ENCODE measurements around the gene SPEF1.

SPEF1 gene

GRCh38 chr20:3820901-3821727, 39.9 kb upstream of the SPEF1 start:
- peak overlapping the region; percentile 91 for H3K4me3 ChIP-seq (ENCODE audit: low read length)
- no peak for TF ChIP-seq CTCF (conservative IDR thresholded peaks at IDR 0.05; ENCODE audit: low read length)
- no peak for DNase-seq (ENCODE audit: low read depth)

GRCh38 chr20:3820048-3820900, 39.0 kb upstream of the SPEF1 start, which contains the start of gene AP5S1:
TSS of gene AP5S1 (plus strand) at chr20:3820547. CDS start at chr20:3822118, 1,571 bp downstream.
- DNase-seq (ENCODE audit: low read depth) = peak; percentile 95
- TF ChIP-seq CTCF (conservative IDR thresholded peaks at IDR 0.05; ENCODE audit: low read length) = peak; percentile 60
- H3K4me3 ChIP-seq (ENCODE audit: low read length) = peak within 1 kb of the TSS; percentile 91

- no peak for TF ChIP-seq CTCF (conservative IDR thresholded peaks at IDR 0.05; ENCODE audit: low read length)
- no peak for DNase-seq (ENCODE audit: low read depth)
- H3K4me3 ChIP-seq (ENCODE audit: low read length) = peak overlapping the region; percentile 55
Measured at GRCh38 chr20:3819411-3820047, 38.3 kb upstream of the SPEF1 start.

- peak; percentile 83 for TF ChIP-seq CTCF (conservative IDR thresholded peaks at IDR 0.05; ENCODE audit: low read length)
- no peak overlapping the region for H3K4me3 ChIP-seq (ENCODE audit: low read length)
- peak; percentile 80 for DNase-seq (ENCODE audit: low read depth)
Measured at GRCh38 chr20:3818155-3819151, 37.2 kb upstream of the SPEF1 start.

- no peak for TF ChIP-seq CTCF (conservative IDR thresholded peaks at IDR 0.05; ENCODE audit: low read length)
- H3K4me3 ChIP-seq (ENCODE audit: low read length) = no peak overlapping the region
- no peak for DNase-seq (ENCODE audit: low read depth)
Measured at GRCh38 chr20:3815703-3816315, 34.6 kb upstream of the SPEF1 start.
